Kidney epithelial cell (primary cell): ENCODE results near the gene NEDD4L. TPM values are rescaled to one million over a fixed set of nuclear protein-coding genes. Genes with fewer than 3 reads are reported as not detected.

Experiments
- DNase-seq: peaks from one replicate; pipeline ENCODE4 v3.0.0-alpha.2; 2010; ENCODE audit warnings: low read depth
- H3K27me3 ChIP-seq: 2 replicates; pipeline ENCODE4 v1.6.0; 2011; ENCODE audit warnings: low read length; ENCODE audit not compliant: control insufficient read depth, insufficient read depth
- H3K36me3 ChIP-seq: 2 replicates; pipeline ENCODE4 v1.5.1; 2011; ENCODE audit warnings: low read length; ENCODE audit not compliant: control insufficient read depth, insufficient read depth
- H3K4me3 ChIP-seq: 2 replicates; pipeline ENCODE4 v1.5.1; 2011; ENCODE audit warnings: low read depth, mild to moderate bottlenecking, control low read depth, low read length
- CTCF ChIP-seq: IDR thresholded peaks from 2 replicates; pipeline ENCODE4 v1.5.1; 2011; ENCODE audit warnings: mild to moderate bottlenecking, moderate library complexity, low read length, control low read depth, inconsistent platforms; ENCODE audit not compliant: insufficient read depth, poor library complexity, severe bottlenecking
- total RNA-seq: library from RNA; depleted of rRNA; stranded (reverse); fragments of >200 nt; gene quantifications from 2 replicates; pipeline ENCODE4 v1.2.3, GENCODE V29; 2015

Gene NEDD4L
- total RNA-seq, 1 donor from 2014 or later, result 88.3 TPM

DNA sequence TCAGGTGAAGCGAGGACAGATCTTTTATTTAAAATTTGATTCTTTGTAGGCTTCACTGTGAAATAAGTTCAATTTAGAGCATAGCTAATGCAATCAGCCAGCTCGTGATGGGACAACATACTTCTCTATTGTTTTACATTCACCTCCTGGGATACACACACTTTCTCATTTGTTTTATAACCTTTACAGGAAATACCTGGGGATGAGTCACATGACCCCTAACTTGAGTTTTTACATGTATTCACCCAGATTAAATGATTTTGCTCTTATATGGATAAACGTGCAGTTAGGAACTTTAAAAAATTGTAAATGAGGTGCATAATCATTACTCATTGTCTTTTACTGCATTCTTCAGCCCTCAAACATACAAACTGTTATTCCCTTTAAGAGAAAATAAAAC is 152.1 kb downstream of the NEDD4L start:
- Histone ChIP-seq H3K36me3 (no peaks in the 10 kb centered on the region), H3K27me3 (no peaks in the 10 kb centered on the region), H3K4me3 (peak overlapping the region; percentile 47)
- no peak for DNase-seq
- TF ChIP-seq CTCF, result no peak

- no peak for TF ChIP-seq CTCF
- Histone ChIP-seq H3K27me3 (no peaks in the 10 kb centered on the region), H3K4me3 (no peak overlapping the region), H3K36me3 (no peaks in the 10 kb centered on the region)
- DNase-seq, result no peak
These were observed 153.2 kb downstream of the NEDD4L start for GRCh38 chr18:58196881-58197872.

DNA sequence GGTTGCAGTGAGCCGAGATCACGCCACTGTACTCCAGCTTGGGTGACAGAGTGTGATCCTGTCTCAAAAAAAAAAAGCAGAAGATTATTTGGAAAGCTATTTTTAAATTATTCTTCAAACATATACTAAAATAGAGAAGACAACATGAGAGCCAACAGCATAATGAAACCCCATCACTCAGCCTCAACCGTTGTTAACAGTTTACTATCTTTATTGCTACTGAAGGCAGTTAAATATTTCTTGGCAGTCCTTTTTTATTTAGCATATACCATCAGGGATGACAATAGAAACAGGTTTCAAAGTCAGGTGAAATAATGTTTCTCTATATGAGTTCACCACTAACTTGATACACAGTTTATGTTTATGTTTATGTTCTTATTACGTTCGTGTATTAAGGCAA is 157.2 kb downstream of the NEDD4L start:
- Histone ChIP-seq H3K36me3 (no peaks in the 10 kb centered on the region), H3K4me3 (no peak overlapping the region), H3K27me3 (no peaks in the 10 kb centered on the region)
- no peak for DNase-seq
- TF ChIP-seq CTCF, result no peak

DNA sequence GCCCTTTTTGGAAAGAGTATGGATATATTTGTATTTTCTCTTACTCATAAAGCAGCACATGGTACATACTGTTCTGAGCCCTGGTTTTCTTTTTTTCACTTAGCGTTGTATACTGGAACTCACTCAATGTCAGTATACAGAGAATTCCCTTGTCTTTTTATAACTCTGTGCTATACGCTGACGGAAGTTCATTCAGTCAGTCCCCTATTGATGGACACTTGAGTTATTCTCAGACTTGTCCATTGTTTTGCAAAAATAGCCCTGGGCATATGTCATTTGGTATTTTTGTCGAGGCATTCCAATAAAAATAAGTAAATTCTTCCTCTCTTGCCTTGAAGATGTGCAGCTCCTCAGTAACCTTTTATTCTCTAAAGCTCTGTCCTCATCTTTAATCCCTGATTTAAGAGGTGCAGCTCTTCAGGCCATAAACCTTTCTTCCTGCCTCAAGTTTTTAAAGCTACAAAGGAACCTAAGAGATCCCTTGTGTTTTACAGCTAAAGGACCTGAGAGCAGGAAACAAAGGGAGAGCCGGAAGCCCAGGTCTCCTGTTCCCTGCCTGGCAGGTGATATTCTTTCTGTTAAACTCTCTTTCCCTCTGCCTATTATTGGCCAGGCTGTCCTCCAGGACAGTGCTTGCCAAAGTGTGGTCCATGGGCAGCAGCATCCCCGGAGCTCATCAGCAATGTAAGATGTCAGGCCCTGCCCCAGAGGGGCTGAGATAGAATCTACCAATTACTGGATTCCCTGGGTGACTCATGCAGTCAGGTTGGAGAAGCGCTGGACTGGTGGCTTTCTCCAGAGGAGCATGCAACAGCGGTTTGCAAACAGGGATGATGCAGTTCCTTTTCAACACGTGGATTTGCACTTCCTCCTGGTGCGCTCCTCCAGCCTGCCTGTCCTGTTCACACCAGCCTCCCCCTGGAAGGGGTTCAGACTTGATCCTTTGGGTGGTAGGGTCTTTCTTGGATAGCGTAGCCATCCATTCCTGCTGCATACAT is 158.0 kb downstream of the NEDD4L start:
- no peak for TF ChIP-seq CTCF
- DNase-seq, result no peak
- Histone ChIP-seq H3K4me3 (no peak overlapping the region), H3K27me3 (no peaks in the 10 kb centered on the region), H3K36me3 (no peaks in the 10 kb centered on the region)

GRCh38 chr18:58204776-58205442 is 160.9 kb downstream of the NEDD4L start:
- no peak for TF ChIP-seq CTCF
- H3K36me3 ChIP-seq, result no peaks in the 10 kb centered on the region
- H3K27me3 ChIP-seq, result no peaks in the 10 kb centered on the region
- no peak for DNase-seq
- H3K4me3 ChIP-seq, result no peak overlapping the region
